ENCODE results near the gene VWA1. TPM values are rescaled to one million over a fixed set of nuclear protein-coding genes. Genes with fewer than 3 reads are reported as not detected.

VWA1 gene
- total RNA-seq, 1 donor from 2014 or later: 59.1 TPM

- peak overlapping the region; percentile 48 for H3K4me3 Mint-ChIP-seq
- H3K27me3 Mint-ChIP-seq (ENCODE audit: low read depth): no peaks in the 10 kb centered on the region
- no peak for TF ChIP-seq CTCF (IDR thresholded peaks at IDR 0.05; ENCODE audit: unreplicated experiment)
- peak overlapping the region; percentile 95 for H3K27ac Mint-ChIP-seq
- H3K4me1 Mint-ChIP-seq: peaks cover 53% of the 10 kb centered on the region
- no peaks in the 10 kb centered on the region for H3K36me3 Mint-ChIP-seq
- DNase-seq (ENCODE audit: low spot score in 2 of 2, unreplicated experiment in 2 of 2): peak in 1 of 2 experiments; percentile 74
- H3K9me3 Mint-ChIP-seq: no peaks in the 10 kb centered on the region
Observed at GRCh38 chr1:1432951-1433803, 2.3 kb upstream of the VWA1 start.

GRCh38 chr1:1433804-1434130 lies 1.7 kb upstream of the VWA1 start:
- H3K4me3 Mint-ChIP-seq: peak overlapping the region; percentile 48
- no peak for TF ChIP-seq CTCF (IDR thresholded peaks at IDR 0.05; ENCODE audit: unreplicated experiment)
- DNase-seq (ENCODE audit: low spot score in 2 of 2, unreplicated experiment in 2 of 2): no peak
- H3K27me3 Mint-ChIP-seq (ENCODE audit: low read depth): no peaks in the 10 kb centered on the region
- peak overlapping the region; percentile 95 for H3K27ac Mint-ChIP-seq
- no peaks in the 10 kb centered on the region for H3K36me3 Mint-ChIP-seq
- no peaks in the 10 kb centered on the region for H3K9me3 Mint-ChIP-seq
- peaks cover 51% of the 10 kb centered on the region for H3K4me1 Mint-ChIP-seq

GRCh38 chr1:1434131-1434823 lies 1.2 kb upstream of the VWA1 start:
- Mint-ChIP-seq H3K4me3 (peak overlapping the region; percentile 68), H3K36me3 (no peaks in the 10 kb centered on the region), H3K4me1 (peaks cover 51% of the 10 kb centered on the region), H3K9me3 (no peaks in the 10 kb centered on the region), H3K27ac (peak overlapping the region; percentile 95), H3K27me3 (ENCODE audit: low read depth) (no peaks in the 10 kb centered on the region)
- peak in 1 of 2 experiments; percentile 74 for DNase-seq (ENCODE audit: low spot score in 2 of 2, unreplicated experiment in 2 of 2)
- no peak for TF ChIP-seq CTCF (IDR thresholded peaks at IDR 0.05; ENCODE audit: unreplicated experiment)

- no peak for DNase-seq (ENCODE audit: low spot score in 2 of 2, unreplicated experiment in 2 of 2)
- peak overlapping the region; percentile 95 for H3K27ac Mint-ChIP-seq
- no peak for TF ChIP-seq CTCF (IDR thresholded peaks at IDR 0.05; ENCODE audit: unreplicated experiment)
- no peaks in the 10 kb centered on the region for H3K9me3 Mint-ChIP-seq
- H3K4me3 Mint-ChIP-seq: peak overlapping the region; percentile 68
- peaks cover 46% of the 10 kb centered on the region for H3K4me1 Mint-ChIP-seq
- no peaks in the 10 kb centered on the region for H3K36me3 Mint-ChIP-seq
- H3K27me3 Mint-ChIP-seq (ENCODE audit: low read depth): no peaks in the 10 kb centered on the region
Observed at GRCh38 chr1:1434824-1435105, 725 bp upstream of the VWA1 start.

- no peaks in the 10 kb centered on the region for H3K9me3 Mint-ChIP-seq
- peaks cover 4% of the 10 kb centered on the region for H3K36me3 Mint-ChIP-seq
Observed at GRCh38 chr1:1435911-1436629, 580 bp downstream of the VWA1 start.

More at GRCh38 chr1:1435911-1436629, 580 bp downstream of the VWA1 start:
- Mint-ChIP-seq H3K27ac (peak overlapping the region; percentile 69), H3K27me3 (ENCODE audit: low read depth) (no peaks in the 10 kb centered on the region), H3K4me1 (peaks cover 44% of the 10 kb centered on the region), H3K4me3 (peak overlapping the region; percentile 77)
- no peak for TF ChIP-seq CTCF (IDR thresholded peaks at IDR 0.05; ENCODE audit: unreplicated experiment)
- no peak for DNase-seq (ENCODE audit: low spot score in 2 of 2, unreplicated experiment in 2 of 2)
